Activated T-cell treated with anti-CD3 and anti-CD28 coated beads for 1 hour (primary cell): ENCODE data around the gene COL4A1.

Source experiments
- DNase-seq: peaks from one replicate; pipeline ENCODE4 v3.0.0-alpha.2; 2020; ENCODE audit warnings: low read depth

The COL4A1 gene

GRCh38 chr13:110133425-110134235 lies 173.3 kb downstream of the COL4A1 start:
- DNase-seq: no peak

GRCh38 chr13:110132225-110132982 lies 174.6 kb downstream of the COL4A1 start:
- DNase-seq: no peak

GRCh38 chr13:110131424-110131823 lies 175.5 kb downstream of the COL4A1 start:
- no peak for DNase-seq

- DNase-seq: no peak
These were observed 176.5 kb downstream of the COL4A1 start for GRCh38 chr13:110130431-110130830.

- no peak for DNase-seq
These were observed 177.3 kb downstream of the COL4A1 start for GRCh38 chr13:110129539-110130186.

- DNase-seq: no peak
These were observed 177.9 kb downstream of the COL4A1 start for GRCh38 chr13:110129076-110129475.

GRCh38 chr13:110128546-110128945 lies 178.4 kb downstream of the COL4A1 start:
- DNase-seq: no peak

- DNase-seq: no peak
These were observed 178.9 kb downstream of the COL4A1 start for GRCh38 chr13:110127986-110128511.

GRCh38 chr13:110126391-110126961 lies 180.5 kb downstream of the COL4A1 start:
- no peak for DNase-seq

GRCh38 chr13:110125613-110126272 lies 181.2 kb downstream of the COL4A1 start:
- no peak for DNase-seq

- DNase-seq: no peak
These were observed 181.8 kb downstream of the COL4A1 start for GRCh38 chr13:110125157-110125556.

GRCh38 chr13:110124201-110124940 lies 182.6 kb downstream of the COL4A1 start:
- no peak for DNase-seq

- no peak for DNase-seq
These were observed 183.7 kb downstream of the COL4A1 start for GRCh38 chr13:110123041-110123809.

- DNase-seq: no peak
These were observed 185.4 kb downstream of the COL4A1 start for GRCh38 chr13:110121422-110122083.

GRCh38 chr13:110119935-110120905 lies 186.7 kb downstream of the COL4A1 start:
- no peak for DNase-seq

GRCh38 chr13:110118106-110118505 lies 188.9 kb downstream of the COL4A1 start:
- DNase-seq: no peak

- no peak for DNase-seq
These were observed 190.9 kb downstream of the COL4A1 start for GRCh38 chr13:110116072-110116487.

- no peak for DNase-seq
These were observed 191.4 kb downstream of the COL4A1 start for GRCh38 chr13:110115591-110115990.
